Fibroblast of skin of scalp (primary cell): ENCODE measurements around the gene IPO13.

ENCODE experiments used
- DNase-seq: peaks from one replicate; pipeline ENCODE4 v3.0.0-alpha.2; 2013

Gene IPO13

GRCh38 chr1:43931711-43932660, 14.8 kb upstream of the IPO13 start:
- no peak for DNase-seq

DNA sequence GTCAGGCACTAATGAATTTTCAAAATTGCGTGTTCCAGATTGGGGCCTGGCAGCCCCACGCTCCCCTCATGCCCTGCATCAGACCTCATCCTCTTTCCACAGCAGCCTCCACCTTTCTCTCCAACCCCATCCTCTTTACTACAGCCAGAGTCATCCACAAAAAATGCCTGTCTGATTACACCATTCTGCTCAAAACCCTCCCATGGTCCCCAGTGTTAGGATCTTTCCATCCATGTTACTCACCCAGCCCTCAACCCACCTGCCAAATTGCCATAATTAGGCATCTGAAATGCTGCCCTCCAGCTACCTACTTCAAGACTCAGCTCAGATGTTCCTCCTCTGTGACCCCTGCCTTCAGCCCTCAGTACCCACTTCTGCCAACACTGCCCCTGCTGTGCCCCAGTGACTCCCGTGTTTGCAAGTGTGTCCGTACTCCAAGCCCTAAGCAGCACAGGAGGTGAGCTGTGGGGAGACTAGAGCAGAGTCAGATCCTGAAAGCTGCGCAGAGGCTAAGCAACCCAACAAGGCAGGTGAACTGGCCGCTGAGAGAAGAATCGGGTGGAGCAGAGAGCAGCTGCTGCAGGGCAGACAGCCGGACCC, 13.9 kb upstream of the IPO13 start:
- DNase-seq = peak; percentile 66

DNA sequence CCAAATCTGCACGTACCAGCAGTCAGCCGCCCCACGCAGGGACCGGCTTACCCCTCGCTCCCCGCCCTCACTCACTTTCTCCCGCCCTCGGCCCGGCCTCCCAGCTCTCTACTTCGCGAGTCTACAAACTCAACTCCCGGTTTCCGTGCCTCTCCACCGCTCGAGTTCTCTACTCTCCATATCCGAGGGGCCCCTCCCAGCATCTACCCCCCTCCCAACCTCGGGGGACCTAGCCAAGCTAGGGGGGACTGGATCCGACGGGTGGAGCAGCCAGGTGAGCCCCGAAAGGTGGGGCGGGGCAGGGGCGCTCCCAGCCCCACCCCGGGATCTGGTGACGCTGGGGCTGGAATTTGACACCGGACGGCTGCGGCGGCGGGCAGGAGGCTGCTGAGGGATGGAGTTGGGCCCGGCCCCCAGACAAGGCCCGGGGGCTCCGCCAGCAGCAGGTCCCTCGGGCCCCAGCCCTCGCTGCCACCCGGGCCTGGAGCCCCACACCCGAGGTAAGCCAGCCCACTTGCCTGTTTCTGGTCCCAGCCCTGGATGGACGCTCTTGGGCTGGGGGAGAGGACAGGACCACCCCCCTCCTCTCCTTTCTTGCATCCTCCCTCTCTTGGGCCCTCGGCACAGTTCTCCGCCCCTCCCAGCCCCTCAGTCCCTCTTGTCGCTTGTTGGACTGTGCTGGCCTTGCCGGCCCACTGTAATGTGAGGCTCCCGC, 13.2 kb upstream of the IPO13 start, which contains the start of gene ARTN:
TSS of gene ARTN (plus strand) at position 416 of the 715 bp plus-strand sequence. CDS start 1,856 bp downstream, outside the sequence.
- DNase-seq = no peak

- DNase-seq = peak; percentile 68
Measured at GRCh38 chr1:43934101-43934985, 12.4 kb upstream of the IPO13 start.

- DNase-seq = no peak
Measured at GRCh38 chr1:43934986-43935324, 11.8 kb upstream of the IPO13 start.

GRCh38 chr1:43935711-43936427, 10.9 kb upstream of the IPO13 start:
- DNase-seq = no peak

GRCh38 chr1:43936431-43937151, 10.2 kb upstream of the IPO13 start:
- no peak for DNase-seq

- DNase-seq = no peak
Measured at GRCh38 chr1:43937179-43937865, 9.4 kb upstream of the IPO13 start.

- no peak for DNase-seq
Measured at GRCh38 chr1:43938383-43938782, 8.4 kb upstream of the IPO13 start.

GRCh38 chr1:43938892-43939587, 7.7 kb upstream of the IPO13 start:
- DNase-seq = no peak

DNA sequence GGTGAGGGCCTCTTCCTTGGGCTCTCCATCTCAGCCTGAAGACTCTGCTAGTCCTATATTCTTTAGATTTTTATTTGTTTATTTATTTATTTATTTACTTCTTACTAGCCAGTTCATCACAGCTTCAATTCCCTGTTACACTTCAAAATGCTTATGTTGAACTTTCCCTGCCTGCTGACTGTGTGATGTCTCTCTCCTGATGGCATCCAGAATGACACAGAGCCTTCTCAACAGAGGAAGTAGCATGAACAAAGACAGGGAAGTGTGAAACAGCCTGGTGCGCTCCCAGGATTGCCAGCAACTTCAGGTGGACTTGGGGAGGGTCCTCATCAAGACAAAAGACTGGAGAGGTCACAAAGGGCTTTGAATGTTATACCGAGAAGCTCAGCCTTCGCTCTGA, 4.3 kb upstream of the IPO13 start:
- DNase-seq = no peak

DNA sequence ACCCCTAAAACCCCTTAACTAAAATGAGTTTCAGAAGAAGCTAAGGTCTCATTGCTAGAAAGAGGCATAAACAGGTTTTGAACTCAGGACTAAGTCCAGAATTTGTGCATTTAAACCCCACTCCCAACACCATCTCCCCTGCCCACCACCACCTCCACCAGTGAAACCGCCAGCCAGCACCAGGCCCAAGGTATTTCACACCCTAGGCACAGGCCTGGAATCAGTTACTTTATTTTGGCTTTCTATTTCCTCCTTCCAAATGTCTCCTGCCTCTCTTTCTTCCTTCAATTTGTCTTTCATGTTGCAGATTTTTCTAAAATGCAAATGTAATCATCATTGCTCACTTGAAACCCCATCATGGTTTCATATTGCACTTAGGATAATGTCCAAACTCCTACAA, 1.9 kb upstream of the IPO13 start:
- no peak for DNase-seq

DNA sequence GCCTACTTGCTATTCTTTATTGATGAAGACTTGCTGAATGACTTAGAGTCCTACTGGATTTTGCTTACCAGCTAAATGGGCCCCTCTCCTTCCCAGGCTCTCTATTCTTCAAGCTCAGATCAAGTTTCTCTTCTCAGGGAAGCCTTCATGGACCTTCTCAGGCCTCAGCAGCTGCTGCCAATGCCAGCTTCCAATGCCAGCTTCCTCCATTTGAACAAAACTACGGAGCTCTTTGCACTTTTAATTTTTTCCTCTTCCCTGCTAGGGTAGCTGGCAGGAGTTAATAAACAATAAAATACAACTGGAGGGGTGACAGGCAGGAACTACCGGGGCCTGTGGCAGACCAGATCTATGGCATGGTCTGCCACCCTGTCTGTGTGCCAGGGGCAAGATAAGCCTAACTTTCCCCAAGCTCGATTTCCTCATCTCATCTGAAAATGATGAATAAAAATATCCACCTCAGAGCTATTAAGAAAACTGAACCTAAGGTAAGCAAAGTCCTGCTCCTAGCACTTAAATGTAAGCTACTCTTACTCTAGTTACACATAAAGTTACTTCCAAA, 995 bp upstream of the IPO13 start:
- no peak for DNase-seq

DNA sequence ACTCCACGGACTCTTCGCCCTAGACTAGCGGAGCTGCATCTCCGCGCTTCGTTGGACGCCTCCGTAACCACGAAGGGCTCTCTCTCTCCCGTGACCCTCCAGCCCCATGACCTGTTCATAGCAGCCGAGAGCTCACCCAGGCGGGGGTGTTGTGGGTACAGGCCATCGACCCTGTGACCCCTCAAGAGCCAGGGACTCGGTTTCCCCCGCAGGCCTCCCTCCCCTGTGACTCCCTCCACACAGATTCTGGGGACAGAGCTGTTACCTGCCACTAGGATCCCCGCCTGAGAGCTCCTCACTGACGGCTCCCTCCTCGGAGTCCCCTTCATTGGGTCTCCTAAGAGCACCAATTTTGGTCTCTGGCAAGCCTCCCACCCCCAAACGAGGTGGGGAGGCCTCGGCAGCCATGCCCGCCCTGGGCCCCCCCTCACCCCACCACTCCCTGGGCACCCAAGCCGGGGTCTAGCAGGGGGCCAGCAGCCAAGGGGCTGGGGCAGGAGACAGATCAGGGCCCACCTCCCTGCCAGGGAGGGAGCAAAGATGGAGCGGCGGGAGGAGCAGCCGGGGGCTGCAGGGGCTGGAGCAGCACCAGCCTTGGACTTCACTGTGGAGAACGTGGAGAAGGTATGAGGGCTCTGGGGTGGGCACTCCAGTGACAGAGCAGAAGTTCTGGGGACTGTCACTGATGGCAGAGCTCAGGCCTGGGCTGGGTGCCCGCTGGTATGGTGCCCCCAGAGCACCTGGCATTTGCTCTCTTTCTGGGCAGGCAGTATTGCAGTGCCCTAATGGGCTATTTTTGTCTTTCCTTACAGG, 517 bp downstream of the IPO13 start:
- DNase-seq = no peak

GRCh38 chr1:43947874-43948437, 1.2 kb downstream of the IPO13 start:
- DNase-seq = no peak

DNA sequence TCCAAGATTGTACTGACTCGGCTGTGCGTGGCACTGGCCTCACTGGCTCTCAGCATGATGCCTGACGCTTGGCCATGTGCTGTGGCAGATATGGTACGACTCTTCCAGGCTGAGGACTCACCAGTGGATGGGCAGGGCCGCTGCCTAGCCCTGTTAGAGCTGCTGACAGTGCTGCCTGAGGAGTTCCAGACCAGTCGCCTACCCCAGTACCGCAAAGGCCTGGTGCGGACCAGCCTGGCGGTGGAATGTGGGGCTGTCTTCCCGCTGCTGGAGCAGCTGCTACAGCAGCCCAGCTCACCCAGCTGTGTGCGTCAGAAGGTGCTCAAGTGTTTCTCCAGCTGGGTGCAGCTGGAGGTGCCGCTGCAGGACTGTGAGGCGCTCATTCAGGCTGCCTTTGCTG, 2.9 kb downstream of the IPO13 start:
- no peak for DNase-seq

- no peak for DNase-seq
Measured at GRCh38 chr1:43951021-43951985, 4.6 kb downstream of the IPO13 start.
